Vagina (tissue), 2 donors: Measurements from ENCODE around the gene SWAP70. TPM values are rescaled to one million over a fixed set of nuclear protein-coding genes. Genes with fewer than 3 reads are reported as not detected.

Experiments
- DNase-seq, 2 donors: peaks; one replicate each; pipeline ENCODE4 v3.0.0-alpha.2; 2017; ENCODE audit errors: extremely low spot score in 2 of 2
- H3K27ac ChIP-seq: fragments of 200-600 bp; sonication (generic); one replicate; pipeline ENCODE4 v1.5.1; 2019
- H3K27me3 ChIP-seq: fragments of 200-600 bp; sonication (generic); one replicate; pipeline ENCODE4 v1.5.1; 2019
- H3K36me3 ChIP-seq, 2 donors: fragments of 200-600 bp; sonication (generic); one replicate each; pipeline ENCODE4 v1.5.1; 2017 to 2019
- H3K4me1 ChIP-seq: fragments of 200-600 bp; sonication (generic); one replicate; pipeline ENCODE4 v1.5.1; 2019
- H3K4me3 ChIP-seq, 2 donors: fragments of 200-600 bp; sonication (generic); 1 replicate in 1 of 2; 2 replicates in 1 of 2; pipeline ENCODE4 v1.5.1; 2016 to 2019
- H3K9me3 ChIP-seq: fragments of 200-600 bp; sonication (generic); one replicate; pipeline ENCODE4 v1.5.1; 2019
- CTCF ChIP-seq, 3 experiments: fragments of 450-650 bp in 2 of 3; fragments of 200-600 bp in 1 of 3; sonication (generic) in 1 of 3; IDR thresholded peaks; one replicate each; pipeline ENCODE4 v1.5.1; 2017 to 2019; ENCODE audit warnings: antibody characterized with exemption in 3 of 3, mild to moderate bottlenecking in 2 of 3, moderate library complexity in 2 of 3
- POLR2A ChIP-seq, 2 donors: fragments of 450-650 bp; IDR thresholded peaks; one replicate each; pipeline ENCODE4 v1.6.1; 2017; ENCODE audit warnings: antibody characterized with exemption in 2 of 2, mild to moderate bottlenecking in 2 of 2, moderate library complexity in 2 of 2
- POLR2AphosphoS5 ChIP-seq, 2 donors: sonication (generic); formaldehyde crosslinking; IDR thresholded peaks; one replicate each; pipeline ENCODE4 v1.9.0; 2017; ENCODE audit warnings: antibody characterized with exemption in 2 of 2, mild to moderate bottlenecking in 2 of 2, low read depth in 1 of 2; ENCODE audit not compliant: insufficient read depth in 1 of 2
- intact Hi-C: fragments of 100-400 bp; cut with DNase I; formaldehyde crosslinking; loops from one replicate; pipeline ENCODE4 v1.15.1; 2023
- total RNA-seq: library from RNA; depleted of rRNA; stranded (reverse); fragments of >200 nt; gene quantifications from one replicate; pipeline ENCODE4 v1.2.3, GENCODE V29; 2016

The SWAP70 gene
- total RNA-seq, 1 donor from 2014 or later: 32.2 TPM

- no peaks in the 10 kb centered on the region for H3K9me3 ChIP-seq
- intact Hi-C loops: loop anchor here (10.0 kb wide), 1 partner anchor 139 kb away; no protein-coding TSS in a partner anchor
- peaks cover 50% of the 10 kb centered on the region for H3K4me1 ChIP-seq
- DNase-seq: no peak
- TF ChIP-seq POLR2A (IDR thresholded peaks at IDR 0.05) (no peak), POLR2AphosphoS5 (IDR thresholded peaks at IDR 0.05; ENCODE audit: insufficient read depth in 1 of 2, low read depth in 1 of 2) (peak in 1 of 2 donors; percentile 84)
- no peak overlapping the region for H3K4me3 ChIP-seq
- peak overlapping the region; percentile 80 for H3K27ac ChIP-seq
- H3K36me3 ChIP-seq: peaks cover 0 to 17% of the 10 kb centered on the region in 2 donors
- no peaks in the 10 kb centered on the region for H3K27me3 ChIP-seq
These were observed 90.2 kb downstream of the SWAP70 start for GRCh38 chr11:9754010-9754471.

- intact Hi-C loops: loop anchor here (5.0 to 10.0 kb wide), 3 partner anchors 141 to 552 kb away; partner anchors contain the start of gene ADM
- H3K36me3 ChIP-seq: peaks cover 0 to 4% of the 10 kb centered on the region in 2 donors
- peaks cover 66% of the 10 kb centered on the region for H3K4me1 ChIP-seq
- no peak for DNase-seq
- H3K27me3 ChIP-seq: no peaks in the 10 kb centered on the region
- H3K4me3 ChIP-seq: no peak overlapping the region
- no peak for TF ChIP-seq CTCF (IDR thresholded peaks at IDR 0.05)
- TF ChIP-seq POLR2AphosphoS5 (IDR thresholded peaks at IDR 0.05; ENCODE audit: insufficient read depth in 1 of 2, low read depth in 1 of 2): no peak
- no peak for TF ChIP-seq POLR2A (IDR thresholded peaks at IDR 0.05)
- H3K27ac ChIP-seq: peak overlapping the region; percentile 80
- H3K9me3 ChIP-seq: no peaks in the 10 kb centered on the region
These were observed 91.8 kb downstream of the SWAP70 start for GRCh38 chr11:9755561-9756185.

GRCh38 chr11:9756461-9756860, 92.6 kb downstream of the SWAP70 start:
- H3K36me3 ChIP-seq: peaks cover 0 to 3% of the 10 kb centered on the region in 2 donors
- H3K4me3 ChIP-seq: no peak overlapping the region
- peaks cover 72% of the 10 kb centered on the region for H3K4me1 ChIP-seq
- H3K27me3 ChIP-seq: no peaks in the 10 kb centered on the region
- intact Hi-C loops: loop anchor here (5.0 to 10.0 kb wide), 3 partner anchors 142 to 551 kb away; partner anchors contain the start of gene ADM
- no peak for DNase-seq
- H3K9me3 ChIP-seq: no peaks in the 10 kb centered on the region
- no peak for TF ChIP-seq CTCF (IDR thresholded peaks at IDR 0.05)
- no peak for TF ChIP-seq POLR2A (IDR thresholded peaks at IDR 0.05)
- peak; percentile 17 to 37 for TF ChIP-seq POLR2AphosphoS5 (IDR thresholded peaks at IDR 0.05; ENCODE audit: insufficient read depth in 1 of 2, low read depth in 1 of 2)
- peak overlapping the region; percentile 80 for H3K27ac ChIP-seq

- Histone ChIP-seq H3K4me1 (peaks cover 76% of the 10 kb centered on the region), H3K36me3 (peaks cover 0 to 3% of the 10 kb centered on the region in 2 donors), H3K27me3 (no peaks in the 10 kb centered on the region), H3K27ac (peak overlapping the region; percentile 80), H3K9me3 (no peaks in the 10 kb centered on the region), H3K4me3 (no peak overlapping the region)
- intact Hi-C loops: loop anchor here (5.0 to 10.0 kb wide), 3 partner anchors 142 to 550 kb away; partner anchors contain the start of gene ADM
- TF ChIP-seq CTCF (IDR thresholded peaks at IDR 0.05): no peak
- TF ChIP-seq POLR2A (IDR thresholded peaks at IDR 0.05): no peak
- no peak for TF ChIP-seq POLR2AphosphoS5 (IDR thresholded peaks at IDR 0.05; ENCODE audit: insufficient read depth in 1 of 2, low read depth in 1 of 2)
- DNase-seq: no peak
These were observed 93.0 kb downstream of the SWAP70 start for GRCh38 chr11:9756878-9757277.

- intact Hi-C loops: loop anchor here (5.0 to 10.0 kb wide), 3 partner anchors 143 to 549 kb away; partner anchors contain the start of gene ADM
- H3K4me1 ChIP-seq: peaks cover 81% of the 10 kb centered on the region
These were observed 94.1 kb downstream of the SWAP70 start for GRCh38 chr11:9757809-9758636.

More at GRCh38 chr11:9757809-9758636, 94.1 kb downstream of the SWAP70 start:
- Histone ChIP-seq H3K27me3 (no peaks in the 10 kb centered on the region), H3K4me3 (peak overlapping the region; percentile 65 to 75), H3K27ac (peak overlapping the region; percentile 99), H3K36me3 (no peaks in the 10 kb centered on the region), H3K9me3 (no peaks in the 10 kb centered on the region)
- DNase-seq: no peak
- TF ChIP-seq POLR2AphosphoS5 (IDR thresholded peaks at IDR 0.05; ENCODE audit: insufficient read depth in 1 of 2, low read depth in 1 of 2) (peak in 1 of 2 donors; percentile 44), CTCF (IDR thresholded peaks at IDR 0.05) (peak; percentile 63 to 80 (median 68)), POLR2A (IDR thresholded peaks at IDR 0.05) (peak in 1 of 2 donors; percentile 30)
